NT2/D1 (cell line): ENCODE measurements around the gene TMEM258.

Experiments
- SUZ12 ChIP-seq: IDR thresholded peaks from 2 replicates; pipeline ENCODE4 v1.6.1; 2011; ENCODE audit not compliant: insufficient read length, insufficient read depth; ENCODE audit errors: extremely low read depth
- YY1 ChIP-seq: IDR thresholded peaks from 2 replicates; pipeline ENCODE4 v1.6.1; 2011; ENCODE audit not compliant: insufficient read length, insufficient read depth
- ZNF274 ChIP-seq: IDR thresholded peaks from 2 replicates; pipeline ENCODE4 v1.6.1; 2011; ENCODE audit warnings: mild to moderate bottlenecking, low read depth, low read length

GRCh38 chr11:61781585-61781984 is 10.8 kb downstream of the TMEM258 start:
- TF ChIP-seq ZNF274 (no peak), SUZ12 (no peak), YY1 (no peak)
